DND-41 (cell line): ENCODE data around the gene RAB43.

Experiments
- EZH2 ChIP-seq: IDR thresholded peaks from 3 replicates; pipeline ENCODE4 v1.6.1; 2012; ENCODE audit warnings: borderline replicate concordance, low read depth, mild to moderate bottlenecking, moderate library complexity, low read length, inconsistent platforms; ENCODE audit not compliant: severe bottlenecking
- TF ChIP-seq, protein P1 (sequence below): IDR thresholded peaks from 2 replicates; pipeline ENCODE4 v1.5.1; 2012; ENCODE audit warnings: borderline replicate concordance, low read length, moderate library complexity, mild to moderate bottlenecking; ENCODE audit not compliant: poor library complexity, severe bottlenecking; ENCODE audit errors: extremely low read depth

DNA sequence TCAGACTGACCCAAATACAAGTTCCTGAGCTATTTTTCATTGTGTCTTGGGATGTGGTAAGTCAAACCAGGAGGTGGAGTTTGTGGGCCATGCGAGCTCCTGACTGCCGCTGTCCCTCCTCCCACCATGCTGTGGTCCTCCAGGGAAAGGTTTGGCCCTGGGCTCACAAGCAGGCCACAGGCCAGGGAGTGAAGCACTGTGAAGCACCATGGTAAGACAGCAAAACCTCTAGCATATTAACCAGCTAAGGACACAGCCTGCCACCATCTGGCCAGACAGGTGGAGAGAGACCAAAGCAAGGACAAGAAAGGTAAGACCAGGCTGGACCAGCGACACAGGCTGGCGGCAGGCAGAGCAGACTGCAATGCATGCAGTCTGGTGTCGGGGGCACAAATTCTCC, 15.3 kb downstream of the RAB43 start:
- TF ChIP-seq, protein P1, sequence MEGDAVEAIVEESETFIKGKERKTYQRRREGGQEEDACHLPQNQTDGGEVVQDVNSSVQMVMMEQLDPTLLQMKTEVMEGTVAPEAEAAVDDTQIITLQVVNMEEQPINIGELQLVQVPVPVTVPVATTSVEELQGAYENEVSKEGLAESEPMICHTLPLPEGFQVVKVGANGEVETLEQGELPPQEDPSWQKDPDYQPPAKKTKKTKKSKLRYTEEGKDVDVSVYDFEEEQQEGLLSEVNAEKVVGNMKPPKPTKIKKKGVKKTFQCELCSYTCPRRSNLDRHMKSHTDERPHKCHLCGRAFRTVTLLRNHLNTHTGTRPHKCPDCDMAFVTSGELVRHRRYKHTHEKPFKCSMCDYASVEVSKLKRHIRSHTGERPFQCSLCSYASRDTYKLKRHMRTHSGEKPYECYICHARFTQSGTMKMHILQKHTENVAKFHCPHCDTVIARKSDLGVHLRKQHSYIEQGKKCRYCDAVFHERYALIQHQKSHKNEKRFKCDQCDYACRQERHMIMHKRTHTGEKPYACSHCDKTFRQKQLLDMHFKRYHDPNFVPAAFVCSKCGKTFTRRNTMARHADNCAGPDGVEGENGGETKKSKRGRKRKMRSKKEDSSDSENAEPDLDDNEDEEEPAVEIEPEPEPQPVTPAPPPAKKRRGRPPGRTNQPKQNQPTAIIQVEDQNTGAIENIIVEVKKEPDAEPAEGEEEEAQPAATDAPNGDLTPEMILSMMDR, result peak; percentile 7
- TF ChIP-seq EZH2, result no peak
